Umbilical cord (tissue), 2 donors: ENCODE results near the gene ADD3. TPM values are rescaled to one million over a fixed set of nuclear protein-coding genes. Genes with fewer than 3 reads are reported as not detected.

ENCODE experiments used
- DNase-seq: peaks from one replicate; pipeline ENCODE4 v3.0.0-alpha.2; 2015; ENCODE audit warnings: low spot score
- total RNA-seq: library from RNA; depleted of rRNA; stranded (reverse); fragments of >200 nt; gene quantifications from one replicate; pipeline ENCODE4 v1.2.3, GENCODE V29; 2014; ENCODE audit warnings: low replicate concordance; ENCODE audit not compliant: insufficient read depth

Gene ADD3
- total RNA-seq, 1 donor from 2014 or later, result 64.8 TPM

DNA sequence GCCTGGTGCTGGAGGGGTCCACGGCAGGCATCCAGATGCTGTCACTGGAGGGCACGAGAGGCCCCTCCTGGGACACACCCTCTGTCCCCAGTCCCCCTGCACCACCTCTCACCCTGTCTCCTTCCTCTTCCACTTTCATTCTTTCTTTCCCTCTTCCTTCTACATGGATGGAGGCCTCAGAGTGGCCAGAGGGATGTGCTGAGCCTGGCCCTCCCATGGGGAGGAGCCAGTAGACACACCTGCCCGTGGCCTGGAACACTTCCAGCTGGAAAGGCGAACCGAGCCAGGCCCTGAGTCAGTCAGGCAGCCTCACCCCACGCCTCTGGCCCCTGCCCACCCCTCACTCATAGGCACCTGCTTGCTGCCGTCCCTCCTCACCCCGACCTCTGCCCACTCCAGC is 143.7 kb downstream of the ADD3 start:
- no peak for DNase-seq

DNA sequence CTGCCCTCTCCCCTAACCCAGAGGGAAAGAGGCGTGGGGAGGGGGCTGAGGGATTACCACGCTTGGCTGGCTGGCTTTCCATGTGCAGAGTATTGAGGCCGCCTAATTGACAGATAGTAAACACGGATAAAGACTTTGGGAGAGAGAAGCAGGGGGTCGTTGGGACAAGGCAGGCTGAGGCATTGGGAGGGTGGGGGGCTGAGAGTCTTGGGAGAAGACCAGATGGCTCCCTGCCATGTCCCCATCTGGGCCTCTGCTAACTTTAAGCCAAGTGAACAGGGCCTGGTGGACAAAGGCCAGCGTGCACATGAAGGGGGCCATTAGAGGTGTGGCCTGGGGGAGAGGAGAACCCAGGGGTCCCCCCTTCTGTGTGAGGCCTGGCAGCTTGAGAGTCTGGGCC is 144.2 kb downstream of the ADD3 start:
- no peak for DNase-seq

DNA sequence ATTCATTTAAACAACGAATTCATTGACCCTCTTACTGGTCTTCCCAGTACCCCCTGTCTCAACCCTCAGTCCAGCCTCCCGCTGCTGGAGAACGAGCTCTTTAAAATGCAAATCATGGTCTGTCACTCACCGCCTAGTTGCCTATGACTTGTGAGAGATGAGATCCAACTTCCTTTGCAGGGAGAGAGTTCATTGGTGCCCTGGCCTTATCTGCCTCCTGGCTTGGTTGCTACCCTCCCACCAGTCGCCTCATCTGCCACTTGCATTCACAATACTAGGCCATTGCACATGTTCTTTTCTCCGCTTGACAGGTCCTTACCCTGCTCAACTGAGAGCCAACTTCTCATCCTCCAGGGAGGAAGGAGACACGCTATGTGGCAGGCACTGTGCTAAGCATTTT is 145.6 kb downstream of the ADD3 start:
- DNase-seq, result no peak

DNA sequence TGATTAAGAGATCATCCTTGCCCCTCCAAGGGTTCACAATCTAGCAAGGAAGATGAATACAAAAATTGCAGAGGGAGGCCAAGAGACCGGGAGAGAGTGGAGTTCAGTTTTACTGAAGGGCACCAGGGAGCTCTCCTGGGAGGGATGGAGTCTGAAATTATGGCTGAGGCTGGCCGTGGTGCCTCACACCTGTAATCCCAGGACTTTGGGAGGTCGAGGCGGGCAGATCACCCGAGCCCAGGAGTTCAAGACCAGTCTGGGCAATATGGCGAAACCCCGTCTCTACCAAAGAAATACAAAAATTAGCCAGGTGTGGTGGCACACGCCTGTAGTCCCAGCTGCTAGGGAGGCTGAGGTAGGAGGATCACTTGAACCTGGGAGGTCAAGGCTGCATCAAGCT is 148.3 kb downstream of the ADD3 start:
- no peak for DNase-seq

DNA sequence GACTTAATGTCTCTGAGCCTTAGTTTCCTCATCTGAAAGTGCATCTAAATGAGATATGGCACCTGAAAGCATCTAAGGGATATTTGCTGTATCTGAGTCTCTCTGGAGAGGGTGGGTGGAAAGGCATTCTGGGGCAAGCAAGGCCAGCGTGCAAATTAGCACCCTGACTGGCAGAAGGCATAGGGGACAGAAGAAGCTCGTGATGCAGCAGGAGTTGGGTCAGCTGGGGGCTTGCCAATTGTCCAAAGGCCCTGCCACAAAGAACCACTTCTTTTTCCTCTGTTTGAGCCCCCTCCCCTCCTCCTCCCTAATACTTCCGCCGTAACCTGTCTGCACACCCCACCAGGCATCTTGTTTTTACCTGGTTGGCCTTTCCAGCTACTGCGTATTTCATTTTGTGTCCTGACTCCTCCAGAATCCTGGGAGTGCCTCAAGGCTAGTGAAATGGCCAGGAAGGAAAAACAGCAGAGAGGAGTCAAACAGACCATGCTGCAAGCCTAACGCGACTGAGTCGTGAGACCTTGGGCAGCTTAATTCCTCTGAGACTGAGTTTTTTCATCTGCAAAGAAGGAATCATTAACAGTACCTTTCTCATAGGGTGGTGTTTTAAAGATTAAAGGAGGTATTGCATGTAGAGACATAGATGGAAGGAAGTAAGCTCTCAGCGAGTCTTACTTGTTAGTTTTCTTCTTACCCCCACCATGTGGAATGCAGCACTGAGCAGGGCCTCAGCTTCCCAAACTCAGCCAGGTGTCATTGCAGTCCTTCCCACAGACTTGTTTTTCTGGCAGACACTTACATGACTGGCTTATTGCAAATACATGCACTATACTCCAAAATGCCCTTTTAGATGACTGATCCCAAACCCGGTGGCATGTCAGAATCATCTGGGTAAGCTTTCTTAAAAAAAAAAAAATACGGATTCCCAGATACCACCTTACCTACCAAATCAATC is 150.5 kb downstream of the ADD3 start:
- no peak for DNase-seq

DNA sequence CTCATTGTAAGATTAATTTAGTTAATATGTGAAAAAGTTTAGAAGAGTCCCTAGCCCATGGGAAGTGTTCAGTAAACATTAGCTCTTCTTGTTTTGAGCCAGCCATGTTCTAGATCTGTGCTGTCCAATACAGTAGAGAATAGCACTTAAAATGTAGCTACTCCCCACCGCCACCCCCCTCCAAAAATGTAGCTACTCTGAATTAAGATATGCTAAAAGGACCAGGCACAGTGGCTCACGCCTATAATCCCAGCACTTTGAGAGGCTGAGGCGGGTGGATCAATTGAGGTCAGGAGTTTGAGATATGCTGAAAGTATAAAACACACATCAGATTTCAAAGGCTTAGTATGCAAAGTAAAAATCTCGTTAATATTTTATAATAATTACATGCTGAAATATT is 152.3 kb downstream of the ADD3 start:
- DNase-seq, result no peak

DNA sequence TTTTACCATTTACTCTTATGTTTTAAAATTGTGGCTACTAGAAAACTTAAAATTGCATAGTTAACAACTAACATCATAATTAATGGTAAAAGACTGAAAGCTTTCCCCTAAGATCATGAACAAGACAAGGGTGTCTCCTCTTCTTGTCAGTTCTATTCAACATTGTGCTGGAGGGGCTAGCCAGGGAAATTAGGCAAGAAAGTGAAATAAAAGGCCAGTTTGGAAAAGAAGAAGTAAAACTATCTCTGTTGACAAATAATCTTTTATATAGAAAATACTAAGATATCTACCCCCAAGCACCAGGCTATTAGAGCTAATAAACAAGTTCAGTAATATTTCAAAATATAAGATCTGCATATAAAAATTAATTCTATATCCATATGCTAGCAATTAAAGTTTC is 152.7 kb downstream of the ADD3 start:
- no peak for DNase-seq

DNA sequence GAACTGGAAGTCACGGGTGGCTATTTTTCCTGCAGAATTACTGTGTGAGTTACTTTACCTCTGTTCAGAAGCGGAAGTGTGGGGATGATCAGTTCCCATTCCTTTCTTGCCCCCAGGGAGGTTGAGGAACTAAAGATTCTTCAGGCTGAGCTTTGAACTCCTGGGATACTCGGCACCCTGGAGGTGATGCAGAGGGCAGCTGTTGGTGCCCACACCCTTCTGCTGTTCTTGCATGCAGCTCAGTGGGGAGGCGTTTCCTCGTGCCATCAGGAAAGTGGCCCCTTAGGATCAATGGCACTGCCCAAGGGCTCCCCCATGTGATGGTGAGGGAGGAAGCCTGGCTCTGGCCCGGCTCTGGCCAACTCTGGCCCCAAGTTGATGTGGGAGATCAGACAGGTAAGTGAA is 155.0 kb downstream of the ADD3 start:
- no peak for DNase-seq

DNA sequence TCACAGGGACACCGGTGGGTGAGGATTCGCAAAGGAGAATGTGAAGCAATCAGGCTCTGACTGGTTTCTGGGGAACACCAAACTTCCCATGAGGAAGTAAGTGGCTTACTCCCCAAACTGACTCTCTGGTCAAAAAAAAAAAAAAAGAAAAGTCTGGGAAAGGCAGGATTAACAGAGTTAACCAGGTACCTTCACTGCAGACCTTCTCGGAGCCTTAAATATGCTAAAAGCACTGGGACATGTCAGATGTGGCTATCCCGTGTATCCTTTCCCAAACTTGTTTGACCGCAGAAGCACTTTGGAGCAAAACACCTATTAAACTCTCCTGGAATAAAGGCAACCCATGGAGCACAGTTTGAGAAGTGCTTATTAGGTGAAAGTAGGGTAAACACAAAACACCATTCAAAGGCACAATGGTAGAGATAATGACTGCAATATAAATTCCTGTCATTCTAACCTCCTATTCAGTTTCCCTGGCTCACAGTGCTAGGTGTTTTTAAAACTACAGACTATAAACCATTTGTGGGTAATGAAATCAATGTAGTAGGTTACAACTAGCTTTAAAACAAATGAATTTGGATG is 155.5 kb downstream of the ADD3 start:
- DNase-seq, result no peak

DNA sequence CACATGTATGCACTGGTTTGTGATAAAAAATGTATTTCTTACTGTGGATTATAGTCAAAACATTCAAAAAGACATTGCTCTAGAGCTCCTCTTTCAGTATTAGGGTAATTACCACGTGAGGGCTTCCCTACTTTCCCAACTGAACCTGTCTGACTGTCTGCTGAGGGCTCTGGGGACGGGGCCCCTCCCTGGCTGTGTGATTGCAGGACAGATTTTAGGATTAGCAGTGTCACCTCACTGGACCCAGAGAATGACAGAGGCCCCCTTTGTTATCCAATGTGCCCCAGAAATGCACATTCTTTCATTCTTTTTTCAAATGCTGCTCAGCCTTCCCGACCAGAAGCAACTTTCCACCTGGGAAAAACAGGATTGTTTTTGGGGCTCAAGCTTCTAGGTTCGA is 156.1 kb downstream of the ADD3 start:
- no peak for DNase-seq

DNA sequence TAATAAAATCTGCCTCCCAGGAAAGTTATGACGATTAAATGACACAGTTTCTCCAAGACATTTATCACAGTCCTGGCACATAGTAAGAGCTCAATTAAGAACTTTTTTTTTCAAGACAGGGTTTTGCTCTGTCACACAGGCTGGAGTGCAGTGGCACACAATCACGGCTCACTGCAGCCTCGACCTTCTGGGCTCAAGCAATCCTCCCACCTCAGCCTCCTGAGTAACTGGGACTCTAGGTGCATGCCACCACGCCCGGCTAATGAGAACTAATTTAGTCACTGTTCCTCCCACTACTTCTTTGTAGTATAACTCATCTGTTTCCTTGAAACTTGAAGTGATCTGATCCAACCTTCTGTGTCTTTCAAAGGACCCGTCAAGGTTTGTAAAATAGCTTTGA is 157.5 kb downstream of the ADD3 start:
- DNase-seq, result no peak

DNA sequence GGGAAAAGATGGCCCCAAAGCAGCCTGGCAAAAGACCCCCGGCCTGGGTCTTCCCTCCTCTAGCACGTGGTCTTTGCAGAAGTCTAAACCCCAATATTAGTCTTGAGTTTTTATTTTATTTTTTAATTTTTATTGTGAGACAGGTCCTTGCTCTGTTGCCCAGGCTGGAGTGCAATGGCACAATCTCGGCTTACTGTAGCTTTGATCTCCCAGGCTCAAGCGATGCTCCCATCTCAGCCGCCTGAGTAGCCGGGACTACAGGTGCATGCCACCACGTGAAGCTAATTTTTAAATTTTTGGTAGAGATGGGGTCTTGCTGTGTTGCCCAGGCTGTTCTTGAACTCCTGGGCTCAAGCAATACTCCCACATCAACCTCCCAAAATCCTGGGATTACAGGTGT is 159.4 kb downstream of the ADD3 start:
- DNase-seq, result no peak

DNA sequence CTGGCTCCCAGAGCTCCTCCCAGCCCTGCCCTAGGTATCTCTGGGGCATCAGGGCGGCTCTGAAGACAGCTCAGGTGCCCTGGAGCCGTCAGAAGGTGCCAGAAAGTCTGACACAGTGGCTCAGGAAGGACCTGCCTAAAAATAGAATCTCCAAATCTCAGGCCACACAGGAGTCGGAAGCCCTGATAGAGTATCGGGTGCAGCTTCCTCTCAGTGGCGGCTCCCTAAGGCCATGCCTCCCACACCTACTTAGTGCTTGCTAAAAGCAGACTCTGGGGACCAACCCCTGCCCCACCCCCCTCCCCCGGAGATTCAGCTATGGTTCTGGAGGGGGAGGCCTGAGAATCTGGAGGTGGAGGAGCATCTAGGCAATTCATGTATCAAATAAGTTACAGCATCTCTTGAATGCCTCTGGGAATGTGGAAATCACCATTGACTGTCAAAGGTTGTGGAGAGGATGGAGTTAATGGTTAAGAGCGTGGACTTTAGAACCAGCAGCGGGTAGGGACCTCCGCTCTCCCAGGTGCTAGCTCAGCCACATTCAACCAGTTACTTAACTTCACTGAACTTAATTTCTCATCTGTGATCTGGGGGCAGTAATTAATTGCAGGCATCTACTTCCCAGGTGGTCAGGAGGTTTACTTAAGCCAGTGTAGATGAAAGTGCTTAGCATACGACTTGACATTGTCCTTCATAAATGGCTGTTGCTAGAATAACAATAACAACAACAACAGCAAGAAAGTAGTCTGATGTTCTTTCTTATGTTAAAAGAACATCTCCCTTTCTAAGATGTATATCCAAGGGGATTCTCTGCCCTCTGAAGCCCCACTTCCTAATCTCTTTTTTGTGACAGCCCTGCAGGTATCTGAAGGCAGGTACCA is 161.1 kb downstream of the ADD3 start:
- no peak for DNase-seq

DNA sequence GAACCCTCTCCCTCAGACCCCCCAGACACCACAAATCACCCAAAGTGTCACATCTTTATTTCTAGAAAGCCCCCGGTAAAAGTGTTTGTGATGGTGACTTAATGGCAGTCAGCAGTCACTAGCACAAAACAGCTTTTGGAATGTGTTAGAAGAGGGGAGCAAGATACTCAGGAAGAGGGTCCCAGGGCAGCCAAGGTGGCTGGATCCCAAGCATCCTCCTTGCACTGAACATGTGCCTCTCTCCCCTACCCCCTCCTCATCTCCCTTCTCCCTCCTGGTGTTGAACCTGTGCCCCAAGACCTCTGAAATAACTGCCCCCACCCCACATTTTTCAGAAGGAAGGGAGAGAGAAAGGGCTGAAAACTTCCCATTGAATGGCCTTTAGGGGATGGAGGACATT is 161.8 kb downstream of the ADD3 start:
- no peak for DNase-seq

DNA sequence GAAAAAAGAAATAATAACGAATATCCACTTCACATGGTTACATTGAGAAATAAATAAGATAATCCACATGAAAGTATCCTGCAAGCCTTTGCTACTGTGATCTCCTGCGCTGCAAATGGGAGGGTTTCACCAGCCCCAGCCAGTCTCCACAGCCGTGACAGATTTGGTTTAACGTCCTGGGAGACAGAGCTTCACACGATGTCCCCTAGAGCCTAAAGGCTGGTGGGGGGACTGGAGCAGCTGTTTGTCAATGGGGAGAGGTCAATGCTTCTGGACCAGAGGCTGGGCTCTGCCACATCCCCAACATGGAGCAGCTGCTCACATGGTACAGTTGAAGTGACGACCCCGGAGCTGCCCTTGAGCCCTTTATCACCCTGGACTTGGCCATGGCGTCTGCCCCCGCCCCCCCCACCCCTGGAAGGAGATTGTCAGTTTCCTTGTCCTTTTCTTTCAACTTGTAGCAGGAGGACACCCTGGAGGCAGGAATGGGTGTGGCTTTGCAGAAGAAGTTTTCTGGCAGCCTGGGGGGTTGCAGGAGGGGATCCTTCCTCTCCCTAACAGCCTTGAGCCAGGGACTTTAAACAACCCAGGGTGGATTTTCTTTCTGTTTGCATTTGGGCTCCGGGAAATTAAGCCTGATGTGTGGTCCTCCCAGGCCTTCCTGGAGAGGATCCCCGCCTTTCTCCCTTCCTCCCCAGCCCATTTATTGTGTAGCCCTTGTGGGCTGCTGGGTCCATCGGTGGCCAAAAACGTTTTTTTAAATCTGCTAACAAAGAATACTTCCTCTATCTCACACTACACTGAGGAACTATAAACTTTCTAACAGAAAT is 162.6 kb downstream of the ADD3 start:
- no peak for DNase-seq

DNA sequence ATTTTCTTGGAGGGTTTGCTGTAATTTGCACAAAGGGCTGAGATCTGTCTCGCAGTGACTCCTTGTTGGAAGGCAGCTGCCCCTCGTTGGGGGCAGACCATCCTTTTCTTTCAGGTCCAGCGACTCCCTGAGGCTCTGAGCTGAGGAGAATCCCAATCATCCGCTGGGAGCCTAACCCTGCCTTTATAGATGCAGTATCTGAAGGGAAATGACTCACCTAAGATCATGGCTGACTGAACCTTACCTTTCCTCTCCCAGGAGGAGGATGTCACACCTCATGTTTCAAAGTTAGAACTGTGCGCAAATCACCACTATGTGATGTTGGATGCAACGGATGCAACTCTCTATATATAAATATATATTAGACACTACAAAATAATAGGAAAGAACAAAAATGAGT is 163.2 kb downstream of the ADD3 start:
- DNase-seq, result no peak

DNA sequence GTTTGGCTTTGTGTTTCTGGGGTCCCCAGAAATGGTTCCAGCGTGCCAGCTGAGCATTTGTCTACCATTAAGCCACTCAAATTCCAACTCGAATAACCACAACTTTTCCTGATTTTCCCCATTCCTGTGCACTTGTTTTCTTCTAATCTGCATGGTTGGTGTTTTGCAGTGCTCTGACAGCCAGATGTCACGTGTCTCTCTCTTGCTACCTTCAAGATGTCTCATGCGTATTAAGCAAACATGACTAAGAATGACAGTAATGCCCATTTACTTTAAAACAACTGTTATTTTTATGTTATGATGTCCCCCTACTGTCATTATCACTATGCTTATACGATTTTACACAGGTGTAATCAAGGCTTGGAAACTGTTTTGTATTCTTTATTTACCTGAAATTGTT is 164.4 kb downstream of the ADD3 start:
- DNase-seq, result no peak

DNA sequence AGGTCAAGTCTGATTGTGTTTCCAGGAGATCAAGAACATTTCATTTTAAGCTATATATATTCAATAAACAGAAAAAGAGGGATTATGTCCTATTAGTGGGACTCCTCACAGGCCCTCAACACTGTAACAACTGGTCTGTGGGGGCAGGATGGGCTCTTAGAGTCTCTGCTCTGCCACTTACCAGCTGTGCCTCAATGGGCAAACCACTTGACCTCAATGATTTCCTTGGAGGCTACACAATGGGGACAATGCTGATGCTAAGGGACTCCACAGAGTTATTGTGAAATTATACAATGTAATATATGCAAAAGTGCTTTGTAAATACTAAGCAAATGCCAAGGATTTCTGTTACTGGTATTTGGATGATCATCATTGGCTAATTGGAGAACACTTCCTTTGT is 166.4 kb downstream of the ADD3 start:
- no peak for DNase-seq

DNA sequence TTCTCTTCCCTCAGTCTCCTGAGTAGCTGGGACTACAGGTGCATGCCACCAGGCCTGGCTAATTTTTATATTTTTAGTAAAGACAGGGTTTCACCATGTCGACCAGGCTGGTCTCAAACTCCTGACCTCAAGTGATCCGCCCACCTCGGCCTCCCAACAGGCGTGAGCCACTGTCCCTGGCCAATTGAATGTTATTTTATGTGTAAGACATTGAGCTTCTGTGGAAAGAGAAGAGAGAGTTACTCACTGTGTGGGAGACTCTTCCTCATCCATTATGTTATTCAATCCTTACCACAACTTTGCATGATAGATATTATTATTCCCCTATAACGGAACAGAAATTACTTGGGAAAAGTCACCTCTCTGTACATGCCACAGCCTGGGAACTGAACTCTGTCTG is 167.0 kb downstream of the ADD3 start:
- DNase-seq, result no peak

DNA sequence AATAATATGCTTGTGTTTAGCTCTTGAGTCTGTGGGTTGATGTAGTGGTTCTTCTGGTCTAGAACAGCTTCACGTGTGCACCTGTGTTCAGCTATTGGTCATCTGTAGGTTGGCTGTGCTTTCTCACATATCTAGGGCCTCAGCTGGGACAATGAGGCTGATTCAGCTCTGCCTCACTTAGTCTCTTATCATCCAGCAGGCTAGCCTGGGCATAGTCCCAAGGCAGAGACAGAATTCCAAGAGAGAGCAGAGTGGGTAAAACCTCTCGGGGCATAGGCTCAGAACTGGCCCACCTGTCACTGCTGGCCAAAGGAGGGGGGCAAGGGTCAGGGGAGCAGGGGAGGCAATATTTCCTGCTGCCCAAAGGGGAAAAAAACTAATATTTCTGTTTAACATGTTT is 167.6 kb downstream of the ADD3 start:
- DNase-seq, result no peak
